GM12878 (cell line): ENCODE data around the gene ZBTB7B. TPM values are rescaled to one million over a fixed set of nuclear protein-coding genes. Genes with fewer than 3 reads are reported as not detected.

ENCODE experiments used
- ATAC-seq: fragments of 200-7000 bp; cut with Tn5 transposase; 3 replicates; pipeline ENCODE4 v1.9.1; 2020; ENCODE audit warnings: mild to moderate bottlenecking, moderate library complexity
- BruUV-seq: library from RNA; stranded (reverse); fragments of 400-500 nt; replicated peaks from 2 replicates; lab custom pipeline; 2021; lab: Mats Ljungman, UMichigan
- CTCF ChIA-PET: fragments of 300-600 bp; sonication (Branson Sonifier 250); formaldehyde crosslinking; extraction: SDS; loops from one replicate; lab custom pipeline; 2021; ENCODE audit warnings: inconsistent platforms; lab: Yijun Ruan, JAX
- POLR2A ChIA-PET: fragments of 350-600 bp; formaldehyde crosslinking; extraction: SDS; loops from one replicate; lab custom pipeline; 2021; ENCODE audit warnings: inconsistent platforms; lab: Charles Lee
- RAD21 ChIA-PET: fragments of 300-600 bp; sonication (Branson Sonifier 250); formaldehyde crosslinking; loops from one replicate; lab custom pipeline; 2023; ENCODE audit warnings: antibody characterized with exemption; ENCODE audit not compliant: unreplicated experiment; lab: Charles Lee
- SMC1A ChIA-PET: fragments of 300-600 bp; sonication (Branson Sonifier 250); formaldehyde crosslinking; loops from one replicate; lab custom pipeline; 2023; ENCODE audit not compliant: unreplicated experiment, uncharacterized antibody; lab: Charles Lee
- DNase-seq: peaks from one replicate; pipeline ENCODE4 v3.0.0-alpha.2; 2011; ENCODE audit warnings: low read depth, low spot score
- FAIRE-seq: peaks from 3 replicates; lab custom pipeline; 2011; peaks lifted over from hg19 to GRCh38; lab: Jason Lieb, UNC
- H2AFZ ChIP-seq: 2 replicates; pipeline ENCODE4 v1.6.0; 2011; ENCODE audit warnings: low read depth, low read length, control low read depth; ENCODE audit not compliant: control insufficient read depth
- H3K27ac ChIP-seq: 2 replicates; pipeline ENCODE4 v1.5.1; 2011; ENCODE audit warnings: control low read depth; ENCODE audit not compliant: control insufficient read depth, insufficient read depth
- H3K27me3 ChIP-seq, 2 experiments: replicated peaks in 1 of 2; 2 replicates each; pipeline versions ENCODE4 v1.6.0 to v1.6.1; 2011; ENCODE audit warnings: low read length in 1 of 2; ENCODE audit not compliant: control insufficient read depth in 2 of 2, insufficient read depth in 2 of 2
- H3K36me3 ChIP-seq, 2 experiments: 2 replicates each; pipeline ENCODE4 v1.5.1; 2011; ENCODE audit warnings: low read length in 1 of 2; ENCODE audit not compliant: control insufficient read depth in 2 of 2, insufficient read depth in 2 of 2
- H3K4me1 ChIP-seq: 2 replicates; pipeline ENCODE4 v1.6.1; 2011; ENCODE audit warnings: mild to moderate bottlenecking, low read length, moderate library complexity, mixed read lengths; ENCODE audit not compliant: control insufficient read depth, insufficient read depth
- H3K4me2 ChIP-seq: 2 replicates; pipeline ENCODE4 v1.6.0; 2011; ENCODE audit warnings: control low read depth; ENCODE audit not compliant: control insufficient read depth, insufficient read depth
- H3K4me3 ChIP-seq: fragments of 200-600 bp; sonication (generic); 2 replicates; pipeline ENCODE4 v1.5.1; 2016
- H3K79me2 ChIP-seq: 2 replicates; pipeline ENCODE4 v1.6.0; 2011; ENCODE audit warnings: low read length; ENCODE audit not compliant: control insufficient read depth, insufficient read depth
- H3K9ac ChIP-seq: 2 replicates; pipeline ENCODE4 v1.8.0; 2011; ENCODE audit warnings: low read length, control low read depth, mixed read lengths; ENCODE audit not compliant: control insufficient read depth, insufficient read depth
- H3K9me3 ChIP-seq: replicated peaks from 3 replicates; pipeline ENCODE4 v1.5.1; 2011; ENCODE audit warnings: mild to moderate bottlenecking, low read length; ENCODE audit not compliant: control insufficient read depth, insufficient read depth
- H4K20me1 ChIP-seq: 2 replicates; pipeline ENCODE4 v1.6.0; 2011; ENCODE audit not compliant: control insufficient read depth, insufficient read depth
- CHD4 ChIP-seq: fragments of 200-600 bp; sonication (generic); IDR thresholded peaks from 2 replicates; pipeline ENCODE4 v1.6.1; 2016; ENCODE audit warnings: mild to moderate bottlenecking
- CREM ChIP-seq: IDR thresholded peaks from 2 replicates; pipeline ENCODE4 v1.6.1; 2014; ENCODE audit warnings: antibody characterized with exemption, low read depth
- EED ChIP-seq: sonication (generic); IDR thresholded peaks from 2 replicates; pipeline ENCODE4 v1.6.1; 2016; ENCODE audit warnings: antibody characterized with exemption, low read depth
- EP300 ChIP-seq, 2 experiments: fragments of 150-350 bp in 1 of 2; IDR thresholded peaks; 2 replicates each; pipeline ENCODE4 v1.6.1; 2011 to 2012; ENCODE audit warnings: low read depth in 2 of 2, low read length in 2 of 2, borderline replicate concordance in 1 of 2, improper control_type of control experiment in 1 of 2, inconsistent platforms in 1 of 2; ENCODE audit not compliant: control insufficient read depth in 1 of 2
- FOXM1 ChIP-seq: IDR thresholded peaks from 2 replicates; pipeline ENCODE4 v1.6.1; 2012; ENCODE audit warnings: low read depth, mild to moderate bottlenecking, inconsistent platforms, low read length, moderate library complexity
- JUNB ChIP-seq: IDR thresholded peaks from 2 replicates; pipeline ENCODE4 v1.6.1; 2016; ENCODE audit warnings: antibody characterized with exemption, mild to moderate bottlenecking
- NR2F1 ChIP-seq: fragments of 450-650 bp; conservative IDR thresholded peaks from 2 replicates; pipeline ENCODE4 v1.6.1; 2017; ENCODE audit warnings: mild to moderate bottlenecking
- RBBP5 ChIP-seq: fragments of 200-600 bp; sonication (generic); conservative IDR thresholded peaks from 2 replicates; pipeline ENCODE4 v1.6.1; 2016
- SMC3 ChIP-seq: IDR thresholded peaks from 2 replicates; pipeline ENCODE4 v1.6.1; 2011; ENCODE audit warnings: low read length, improper control_type of control experiment, borderline replicate concordance
- SUPT20H ChIP-seq: IDR thresholded peaks from 2 replicates; pipeline ENCODE4 v1.6.1; 2011; ENCODE audit warnings: low read depth, mild to moderate bottlenecking, low read length, moderate library complexity, borderline replicate concordance; ENCODE audit not compliant: control insufficient read depth
- TCF12 ChIP-seq: IDR thresholded peaks from 2 replicates; pipeline ENCODE4 v1.6.1; 2011; ENCODE audit warnings: low read depth, mild to moderate bottlenecking, low read length
- ZNF274 ChIP-seq: IDR thresholded peaks from one replicate; pipeline ENCODE4 v1.8.0; 2011; ENCODE audit not compliant: insufficient read length, insufficient read depth
- ZSCAN29 ChIP-seq: fragments of 450-650 bp; IDR thresholded peaks from 2 replicates; pipeline ENCODE4 v1.6.1; 2017; ENCODE audit warnings: mild to moderate bottlenecking, moderate library complexity
- WGBS: methylation state at CpG from one replicate; pipeline ENCODE4 v1.1.6; 2016; ENCODE audit warnings: low lambda C conversion rate; ENCODE audit not compliant: insufficient replicate concordance, insufficient coverage; ENCODE audit errors: missing lambda C conversion rate; 5-methylcytosine and 5-hydroxymethylcytosine counted together
- in situ Hi-C: fragments of 300-500 bp; cut with MboI; formaldehyde crosslinking; loops from 9 replicates; pipeline ENCODE4 v1.14.3; 2018; ENCODE audit warnings: mixed read lengths
- intact Hi-C: fragments of 100-400 bp; cut with micrococcal nuclease; formaldehyde crosslinking; loops from one replicate; pipeline ENCODE4 v1.14.2; 2022; ENCODE audit not compliant: unreplicated experiment
- polyA plus RNA-seq, 11 experiments: library from polyadenylated mRNA; depleted of rRNA in 4 of 11; unstranded in 6 of 11; stranded (reverse) in 5 of 11; fragments of >200 nt; fragmentation: Nextera tagmentation in 4 of 11; fragmentation: Illumina TruSeq in 1 of 11; extraction: Ambion mirVana in 4 of 11; extraction: Trizol in 1 of 11; gene quantifications; 1 replicate in 1 of 11; 2 replicates in 10 of 11; pipeline versions ENCODE4 v1.2.1 to v1.2.3, GENCODE V29; 2011 to 2016; ENCODE audit warnings: inconsistent platforms in 2 of 11, missing spikeins in 2 of 11, low read depth in 1 of 11
- total RNA-seq, 4 experiments: library from RNA; depleted of rRNA in 3 of 4; stranded (reverse); fragments of >200 nt in 3 of 4; fragmentation: Illumina TruSeq in 1 of 4; extraction: Trizol in 1 of 4; gene quantifications; 2 replicates each; pipeline versions ENCODE4 v1.2.1 to v1.2.3, GENCODE V29; 2013 to 2021

Gene ZBTB7B
- total and polyA plus RNA-seq, 10 of the 15 experiments (the other 5 are each of a cell fraction or from before 2014, with no cell fraction given) = 0.11 to 44.9 (median 11.3) TPM

DNA sequence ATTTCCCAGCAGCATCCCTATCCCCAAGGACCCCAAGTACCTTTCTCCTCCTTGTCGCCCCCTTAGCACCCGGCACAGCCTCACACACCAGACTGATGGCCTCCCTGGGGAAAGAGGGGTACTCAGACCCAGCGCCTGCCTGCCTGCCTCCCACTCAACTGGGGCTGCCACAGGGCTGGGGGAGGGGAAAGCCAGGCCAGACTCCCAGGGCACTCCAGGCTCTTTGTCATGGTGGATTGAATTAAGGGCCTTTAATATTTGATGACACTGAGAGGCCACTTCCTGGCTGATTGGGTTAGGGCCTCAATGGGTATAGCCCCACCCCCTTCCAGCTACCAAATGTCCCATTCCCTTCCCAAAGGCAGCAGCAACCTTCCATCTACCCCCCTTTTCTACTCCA lies 33.9 kb upstream of the ZBTB7B start:
- intact Hi-C loops = no loop called here
- FAIRE-seq (no peak), DNase-seq (no peak)
- no peak overlapping the region for H3K9ac ChIP-seq
- peaks cover 10 to 12% of the 10 kb centered on the region in 2 experiments; a peak in 3 of 4 replicates for H3K36me3 ChIP-seq
- H3K27me3 ChIP-seq = no peaks in the 10 kb centered on the region
- no peak overlapping the region for H3K4me3 ChIP-seq
- RAD21 ChIA-PET = interaction anchor here (0.9 kb wide), 1 partner anchor 90 kb away, joined by 3 read pairs; no protein-coding TSS in a partner anchor
- H3K79me2 ChIP-seq = peaks cover 41% of the 10 kb centered on the region
- peaks cover 22% of the 10 kb centered on the region for H3K4me1 ChIP-seq
- H2AFZ ChIP-seq = no peak overlapping the region
- in situ Hi-C loops = no loop called here
- POLR2A ChIA-PET = interaction anchor here (9.8 kb wide), 1 partner anchor 12 kb away, joined by 140 read pairs; the partner anchor contains the start of genes PBXIP1 and PYGO2
- no peak overlapping the region for H3K4me2 ChIP-seq
- H3K9me3 ChIP-seq = no peaks in the 10 kb centered on the region
- SMC1A ChIA-PET = no interaction called here
- CTCF ChIA-PET = interaction anchor here (20.6 kb wide), 1 partner anchor 29 kb away, joined by 226 read pairs; the partner anchor contains the start of genes LENEP and ZBTB7B
- no peak for TF ChIP-seq CHD4
- no peak for TF ChIP-seq SUPT20H
- TF ChIP-seq ZNF274 = no peak
- TF ChIP-seq ZSCAN29 = no peak
- TF ChIP-seq TCF12 = no peak
- no peak for TF ChIP-seq NR2F1
- no peak for TF ChIP-seq EED
- no peak for TF ChIP-seq JUNB
- no peak for TF ChIP-seq CREM
- TF ChIP-seq SMC3 = no peak
- TF ChIP-seq FOXM1 = no peak
- no peak for TF ChIP-seq EP300 (IDR thresholded peaks at IDR 0.05; ENCODE audit: borderline replicate concordance in 1 of 2, control insufficient read depth in 1 of 2, low read depth in 2 of 2, low read length in 2 of 2)
- TF ChIP-seq RBBP5 = no peak
- TF ChIP-seq, all 136 proteins: peak for 0
- BruUV-seq = no TSS peak
- Histone ChIP-seq H3K27ac (no peak overlapping the region), H4K20me1 (no peaks in the 10 kb centered on the region)
- ATAC-seq = no peak
- WGBS = 89% methylated on average over 3 of the region's 3 CpGs
